ENCODE data around the gene EXOC4.
"Not testable (repeated sequence)": the region's sequence is repeated elsewhere in the genome, so short reads cannot be mapped to it uniquely, and the experiment has no call there.

Gene EXOC4

DNA sequence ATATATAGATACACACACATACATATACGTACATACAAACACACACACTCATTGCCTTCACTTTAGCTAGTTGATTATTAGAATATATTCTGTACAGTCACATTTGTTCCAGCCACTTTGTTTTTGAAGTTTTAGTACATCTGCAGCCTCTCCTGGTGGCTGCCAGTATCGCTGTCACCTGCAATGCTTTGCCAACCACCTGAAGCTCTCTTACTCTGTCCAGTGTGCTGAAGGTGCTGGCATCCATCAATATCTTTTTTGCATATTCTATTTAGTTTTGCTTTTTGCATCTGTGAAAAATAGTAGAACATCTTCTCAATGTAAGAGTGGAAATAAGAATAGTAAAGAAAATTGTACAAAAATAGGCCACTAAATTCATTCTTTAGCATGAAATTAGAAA lies 388.6 kb downstream of the EXOC4 start:
- no peak for DNase-seq

DNA sequence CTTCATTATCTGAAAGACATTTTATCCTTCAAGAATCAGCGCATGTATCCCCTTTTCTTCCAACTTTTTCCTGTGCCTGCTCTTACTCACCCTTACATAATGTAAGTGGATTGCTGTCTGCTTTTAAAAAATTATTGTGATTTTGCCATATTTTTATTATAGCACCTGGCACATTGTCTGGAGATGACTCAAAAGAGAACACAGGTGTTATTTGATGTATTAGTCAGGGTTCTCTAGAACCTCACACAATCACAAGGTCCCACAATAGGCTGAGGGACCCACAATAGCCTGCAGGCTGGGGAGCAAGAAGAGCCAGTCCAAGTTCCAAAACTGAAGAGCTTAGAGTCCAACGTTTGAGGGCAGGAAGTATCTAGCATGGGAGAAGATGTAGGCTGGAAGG lies 390.0 kb downstream of the EXOC4 start:
- DNase-seq: no peak

DNA sequence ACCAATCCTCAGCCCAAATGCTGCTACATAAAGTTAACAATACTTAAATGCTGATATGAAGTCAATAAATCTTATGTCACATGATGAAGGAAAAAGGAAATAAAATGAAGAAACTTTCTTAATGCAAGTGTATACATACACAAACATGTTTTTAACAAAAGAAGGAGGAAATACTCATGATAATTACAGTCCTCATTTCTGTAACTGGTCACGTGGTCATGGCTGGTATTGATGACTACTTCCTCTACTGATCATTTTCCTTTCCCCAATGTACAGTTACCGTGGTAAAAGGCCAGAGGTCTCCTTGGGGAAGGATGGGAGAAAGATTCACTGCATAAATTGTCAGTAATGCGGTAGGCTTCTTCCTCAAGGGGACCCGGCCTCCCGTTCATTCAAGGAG lies 390.8 kb downstream of the EXOC4 start:
- not testable (repeated sequence) for DNase-seq

DNA sequence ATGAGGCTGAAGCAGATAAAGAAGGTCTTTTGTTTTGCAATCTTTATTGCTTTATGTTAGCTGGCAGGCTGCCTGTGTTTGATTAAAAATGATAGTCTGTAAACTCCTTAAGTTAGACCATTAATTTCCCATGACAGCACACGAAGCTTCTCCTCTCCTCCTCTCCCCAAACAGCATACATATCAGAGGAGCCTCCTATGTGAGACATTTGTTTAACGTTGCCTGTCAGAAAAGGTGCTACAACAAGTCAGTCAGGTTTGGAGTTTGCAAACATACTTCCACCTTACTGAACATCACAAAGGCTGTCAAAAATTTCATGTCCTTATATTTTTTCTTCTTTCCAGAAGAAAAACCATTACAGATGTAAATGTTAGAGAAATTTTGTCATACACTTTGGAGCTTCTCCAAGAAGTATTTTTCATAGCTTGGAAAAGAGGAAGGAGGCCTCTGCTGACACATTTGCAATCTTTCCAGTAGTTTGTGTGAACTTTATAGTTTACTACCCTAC lies 393.1 kb downstream of the EXOC4 start:
- no peak for DNase-seq

- DNase-seq: no peak
Measured at GRCh38 chr7:133646472-133647315, 393.8 kb downstream of the EXOC4 start.

- DNase-seq: no peak
Measured at GRCh38 chr7:133649593-133649992, 396.7 kb downstream of the EXOC4 start.

- DNase-seq: no peak
Measured at GRCh38 chr7:133650069-133650468, 397.2 kb downstream of the EXOC4 start.

GRCh38 chr7:133650487-133651300 lies 397.8 kb downstream of the EXOC4 start:
- no peak for DNase-seq

DNA sequence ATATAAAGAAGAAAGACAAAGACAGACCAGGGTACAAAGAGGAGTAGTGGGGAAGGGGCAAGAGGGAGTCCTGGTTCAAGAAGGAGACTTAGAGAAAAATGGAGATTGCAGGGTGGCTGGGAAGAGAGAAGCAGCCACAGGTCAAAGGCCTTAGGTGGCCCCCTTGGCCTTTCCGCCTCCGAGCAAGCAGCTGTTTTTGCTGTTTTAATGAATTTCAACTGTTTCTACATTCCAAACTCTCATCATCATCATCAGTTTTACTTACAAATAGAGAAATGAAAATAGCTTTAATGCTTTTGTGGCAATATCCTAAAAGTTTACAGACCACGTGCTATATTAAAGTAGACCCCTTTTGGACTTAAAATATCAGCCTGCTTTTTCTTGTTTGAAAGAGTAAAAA lies 399.7 kb downstream of the EXOC4 start:
- DNase-seq: no peak

- DNase-seq: no peak
Measured at GRCh38 chr7:133654547-133654946, 401.7 kb downstream of the EXOC4 start.

GRCh38 chr7:133662276-133662675 lies 409.4 kb downstream of the EXOC4 start:
- no peak for DNase-seq

DNA sequence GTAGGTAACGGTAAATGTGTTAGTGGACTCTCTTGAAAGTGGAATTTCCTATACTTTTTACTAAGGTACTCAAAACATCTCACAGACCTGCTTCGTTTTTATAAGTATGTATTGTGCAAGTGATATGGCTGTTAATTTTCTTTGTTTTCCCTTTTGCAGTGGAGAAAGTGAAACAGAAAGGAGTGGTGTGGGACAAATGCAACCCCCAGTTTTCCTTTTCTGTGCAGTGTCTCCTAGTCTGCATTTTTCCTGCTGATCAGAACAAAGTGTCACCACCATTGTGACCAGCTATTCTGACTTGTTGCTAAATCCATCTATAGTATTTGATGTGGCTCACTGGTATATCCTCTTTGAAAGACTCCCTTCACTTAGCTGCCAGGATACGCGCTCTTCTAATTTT lies 410.0 kb downstream of the EXOC4 start:
- no peak for DNase-seq

DNA sequence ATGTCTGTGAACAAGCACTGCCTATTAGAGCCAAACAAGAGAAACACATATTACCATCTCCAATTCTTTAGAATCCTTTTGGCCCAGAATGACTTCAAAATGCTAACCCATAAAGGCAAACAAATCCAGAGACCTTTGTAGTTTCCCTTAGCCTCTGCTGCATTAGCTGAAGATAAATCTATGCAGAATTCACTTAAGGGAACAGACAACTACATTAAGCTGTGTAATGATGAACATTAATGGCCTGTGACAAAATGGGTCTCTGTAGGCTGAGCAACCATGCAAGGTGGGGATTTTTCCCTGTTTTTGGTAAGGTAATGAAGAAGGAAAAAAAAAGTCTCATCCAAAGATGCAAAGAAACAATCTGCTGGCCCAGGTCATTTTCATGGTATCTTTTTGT lies 411.6 kb downstream of the EXOC4 start:
- no peak for DNase-seq

GRCh38 chr7:133668296-133669060 lies 415.6 kb downstream of the EXOC4 start:
- DNase-seq: no peak

DNA sequence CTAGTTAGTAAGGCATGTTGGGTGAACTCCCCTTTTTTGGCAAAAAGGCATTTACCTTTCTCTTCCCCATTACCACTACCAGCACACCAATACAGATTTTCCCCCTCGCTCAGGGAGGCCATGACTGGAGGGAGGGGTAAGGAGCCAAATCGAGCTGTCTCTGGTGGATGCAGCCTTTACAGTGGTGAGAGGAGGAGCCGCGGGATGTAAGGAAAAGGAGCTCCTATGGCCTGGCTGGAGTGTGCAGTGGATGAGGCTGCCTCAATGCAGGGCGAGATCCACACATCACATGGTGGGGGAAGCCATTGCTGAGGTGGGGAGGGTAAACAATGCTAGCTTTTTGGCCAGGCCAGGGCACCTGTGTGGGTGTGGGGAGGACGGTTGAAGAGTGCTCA lies 416.2 kb downstream of the EXOC4 start:
- DNase-seq: no peak

GRCh38 chr7:133670250-133670649 lies 417.4 kb downstream of the EXOC4 start:
- no peak for DNase-seq

DNA sequence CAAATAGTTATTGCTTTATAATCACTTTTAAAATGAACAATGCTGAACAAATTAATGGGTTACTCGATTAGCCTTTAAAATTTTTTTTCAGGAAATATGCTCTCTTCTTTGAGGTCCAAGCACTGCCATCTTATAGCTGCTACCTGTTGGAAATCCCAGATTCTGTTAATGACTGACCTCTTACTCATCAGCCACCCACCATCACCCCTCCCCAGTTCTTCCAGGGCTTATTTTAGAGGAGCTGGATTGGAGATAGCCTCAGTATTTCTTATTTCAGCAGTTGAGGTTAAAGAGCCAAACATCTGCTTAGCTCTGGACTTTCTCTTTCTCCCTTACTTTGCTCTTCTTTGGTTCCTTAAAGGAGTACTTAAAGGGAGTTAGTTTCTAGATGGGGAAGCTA lies 420.0 kb downstream of the EXOC4 start:
- no peak for DNase-seq

DNA sequence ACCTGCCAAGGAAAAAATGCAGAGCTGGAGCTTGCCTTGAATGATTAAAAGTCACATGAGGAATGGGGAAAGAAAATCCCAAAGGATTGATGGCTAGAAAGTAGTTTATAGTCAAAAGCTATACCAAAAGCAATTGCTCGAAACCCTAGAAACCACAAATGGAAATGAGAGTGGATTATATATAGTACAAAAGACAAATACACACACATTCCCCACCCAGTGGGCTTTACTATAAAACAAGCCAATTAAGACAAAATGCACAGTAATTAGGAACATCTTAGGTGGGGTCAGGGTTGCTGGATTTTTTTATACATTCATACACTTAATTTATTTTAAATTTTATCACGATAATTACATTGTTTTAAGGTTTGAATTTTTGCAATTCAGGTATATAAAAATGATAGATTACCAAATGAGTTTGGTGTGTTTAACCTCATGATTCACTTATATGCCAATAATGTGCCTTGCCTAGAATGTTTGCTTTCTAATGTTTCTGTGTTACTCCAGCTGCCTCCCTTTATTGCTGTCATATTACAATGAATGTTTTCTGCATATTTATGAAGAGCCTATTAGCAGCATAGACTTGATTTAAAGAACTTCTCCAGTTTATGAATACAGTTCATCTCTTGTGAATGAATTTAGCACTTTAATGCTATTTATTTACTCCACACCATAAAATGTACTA lies 421.3 kb downstream of the EXOC4 start:
- no peak for DNase-seq

DNA sequence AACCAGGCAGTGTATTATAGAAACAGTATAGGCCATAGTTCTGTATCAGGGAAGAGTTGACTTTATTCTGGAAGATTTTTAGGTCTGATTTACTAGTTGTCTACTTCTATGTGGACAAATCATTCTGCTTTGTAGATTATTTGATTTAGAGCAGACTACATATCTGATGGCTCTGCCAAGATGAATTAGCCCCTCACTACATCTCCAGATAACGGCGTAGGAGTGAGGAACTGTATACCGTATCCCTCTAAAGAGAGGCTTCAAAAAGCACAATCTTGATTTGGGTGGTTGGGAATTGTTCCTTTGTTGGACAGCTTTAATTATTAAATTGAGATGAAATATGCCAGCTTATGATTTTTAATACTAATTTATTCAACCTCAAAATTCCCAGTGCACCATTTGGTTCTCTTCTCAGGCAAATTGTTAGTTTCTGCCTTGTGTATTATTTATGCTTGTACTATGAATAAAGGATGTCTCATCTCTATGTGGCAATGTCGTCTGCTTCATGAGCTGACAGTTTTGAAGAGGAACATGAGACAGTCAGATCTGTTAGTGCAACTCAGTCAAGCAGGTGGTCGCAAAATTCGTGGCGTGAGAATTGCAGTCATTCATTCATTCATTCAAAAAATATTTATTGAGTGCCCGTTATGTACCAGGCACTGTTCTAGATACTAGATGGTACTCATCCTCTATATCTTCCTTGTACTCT lies 422.8 kb downstream of the EXOC4 start:
- no peak for DNase-seq

DNA sequence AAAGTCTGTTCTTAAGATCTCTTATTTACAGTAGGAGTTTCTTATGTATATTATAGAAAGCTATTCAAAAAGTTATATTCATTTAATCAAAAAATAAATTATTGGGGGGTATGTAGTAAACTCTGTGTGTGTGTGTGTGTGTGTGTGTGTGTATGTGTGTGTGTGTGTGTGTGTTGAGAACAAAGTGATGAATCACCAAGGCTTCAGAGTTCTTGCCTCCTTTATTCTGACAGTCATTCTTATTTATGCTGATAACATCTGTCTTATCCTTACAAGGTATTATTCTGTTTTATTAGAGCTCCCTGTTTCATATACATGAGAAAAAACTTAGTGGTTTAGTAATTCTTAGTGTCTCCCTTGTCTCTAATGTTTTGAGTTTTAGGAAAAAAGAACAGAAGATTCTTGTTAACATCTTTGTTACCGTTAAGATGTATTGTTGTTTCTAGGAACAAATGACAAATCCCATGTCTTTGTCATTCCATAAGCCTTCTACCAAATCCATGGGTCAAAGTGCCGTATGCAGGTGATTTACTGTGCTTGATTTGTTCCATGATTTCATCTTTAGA lies 424.0 kb downstream of the EXOC4 start:
- DNase-seq: no peak

- DNase-seq: no peak
Measured at GRCh38 chr7:133678137-133678814, 425.4 kb downstream of the EXOC4 start.

Measured in NCI-H1105 (cell line).